Body of pancreas (tissue), 4 donors: ENCODE measurements around the gene SFPQ.

Experiments used
- CTCF ChIP-seq, 7 experiments: fragments of 450-650 bp in 4 of 7; fragments of 200-600 bp in 3 of 7; sonication (generic) in 3 of 7; IDR thresholded peaks; one replicate each; pipeline ENCODE4 v1.5.1; 2016 to 2019; ENCODE audit warnings: antibody characterized with exemption in 7 of 7
- POLR2A ChIP-seq, 3 donors: fragments of 450-650 bp; IDR thresholded peaks; one replicate each; pipeline ENCODE4 v1.6.1; 2016; ENCODE audit warnings: antibody characterized with exemption in 3 of 3, mild to moderate bottlenecking in 2 of 3

- no peak for TF ChIP-seq CTCF (IDR thresholded peaks at IDR 0.05)
- TF ChIP-seq POLR2A (IDR thresholded peaks at IDR 0.05) = no peak
These were observed 22.4 kb upstream of the SFPQ start for GRCh38 chr1:35215346-35215745.
